ENCODE data around the gene PDP2. TPM values are rescaled to one million over a fixed set of nuclear protein-coding genes. Genes with fewer than 3 reads are reported as not detected.

PDP2 gene
- total and polyA plus RNA-seq, 10 of the 15 experiments (the other 5 are each of a cell fraction or from before 2014, with no cell fraction given), result 1.9 to 31.1 (median 6.2) TPM

DNA sequence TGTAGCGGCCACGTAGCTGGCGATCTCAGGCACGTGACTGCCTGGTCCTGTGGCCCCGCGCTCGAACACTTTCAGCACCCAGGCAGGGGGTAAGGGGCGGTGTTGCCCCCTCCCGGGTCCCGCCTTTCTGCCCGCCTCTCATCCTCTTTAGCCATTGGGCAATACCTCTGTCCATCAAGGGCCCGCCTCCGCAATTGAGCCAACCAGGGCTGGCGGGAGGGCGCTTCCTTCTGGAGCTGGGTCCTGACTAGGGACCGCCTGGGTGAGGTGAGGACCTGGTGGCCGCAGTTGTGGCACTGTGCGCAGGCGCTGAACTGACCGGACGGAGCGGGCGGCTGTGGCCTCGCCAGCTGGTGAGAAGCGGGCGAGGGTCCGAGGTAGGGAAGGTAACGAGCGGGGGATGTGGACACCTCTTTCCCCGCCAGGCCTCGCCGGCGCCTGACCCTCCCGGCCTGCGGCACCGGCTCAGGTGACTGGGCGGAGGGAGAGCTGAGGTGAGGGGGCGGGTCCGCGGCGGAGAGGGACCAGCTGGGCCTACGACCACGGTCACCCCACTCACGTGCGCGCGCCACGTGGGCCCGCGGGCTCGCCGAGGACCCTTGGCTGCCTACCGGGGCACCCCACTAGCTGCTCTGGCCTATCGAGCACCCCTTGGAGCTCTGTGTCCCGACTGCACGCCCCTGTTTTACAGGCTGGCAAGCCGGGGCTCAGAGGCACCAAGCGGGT is at the start of gene PDP2 (continued):
- TF ChIP-seq, protein P1, sequence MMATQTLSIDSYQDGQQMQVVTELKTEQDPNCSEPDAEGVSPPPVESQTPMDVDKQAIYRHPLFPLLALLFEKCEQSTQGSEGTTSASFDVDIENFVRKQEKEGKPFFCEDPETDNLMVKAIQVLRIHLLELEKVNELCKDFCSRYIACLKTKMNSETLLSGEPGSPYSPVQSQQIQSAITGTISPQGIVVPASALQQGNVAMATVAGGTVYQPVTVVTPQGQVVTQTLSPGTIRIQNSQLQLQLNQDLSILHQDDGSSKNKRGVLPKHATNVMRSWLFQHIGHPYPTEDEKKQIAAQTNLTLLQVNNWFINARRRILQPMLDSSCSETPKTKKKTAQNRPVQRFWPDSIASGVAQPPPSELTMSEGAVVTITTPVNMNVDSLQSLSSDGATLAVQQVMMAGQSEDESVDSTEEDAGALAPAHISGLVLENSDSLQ (IDR thresholded peaks at IDR 0.05), result peak; percentile 99
- TF ChIP-seq POU2F2 (IDR thresholded peaks at IDR 0.05; ENCODE audit: borderline replicate concordance, low read depth, low read length), result no peak
- no peak for TF ChIP-seq HCFC1 (IDR thresholded peaks at IDR 0.05; ENCODE audit: low read length)
- TF ChIP-seq CHD4 (IDR thresholded peaks at IDR 0.05), result no peak
- TF ChIP-seq NR2F1 (conservative IDR thresholded peaks at IDR 0.05), result peak; percentile 85
- TF ChIP-seq, protein P2, sequence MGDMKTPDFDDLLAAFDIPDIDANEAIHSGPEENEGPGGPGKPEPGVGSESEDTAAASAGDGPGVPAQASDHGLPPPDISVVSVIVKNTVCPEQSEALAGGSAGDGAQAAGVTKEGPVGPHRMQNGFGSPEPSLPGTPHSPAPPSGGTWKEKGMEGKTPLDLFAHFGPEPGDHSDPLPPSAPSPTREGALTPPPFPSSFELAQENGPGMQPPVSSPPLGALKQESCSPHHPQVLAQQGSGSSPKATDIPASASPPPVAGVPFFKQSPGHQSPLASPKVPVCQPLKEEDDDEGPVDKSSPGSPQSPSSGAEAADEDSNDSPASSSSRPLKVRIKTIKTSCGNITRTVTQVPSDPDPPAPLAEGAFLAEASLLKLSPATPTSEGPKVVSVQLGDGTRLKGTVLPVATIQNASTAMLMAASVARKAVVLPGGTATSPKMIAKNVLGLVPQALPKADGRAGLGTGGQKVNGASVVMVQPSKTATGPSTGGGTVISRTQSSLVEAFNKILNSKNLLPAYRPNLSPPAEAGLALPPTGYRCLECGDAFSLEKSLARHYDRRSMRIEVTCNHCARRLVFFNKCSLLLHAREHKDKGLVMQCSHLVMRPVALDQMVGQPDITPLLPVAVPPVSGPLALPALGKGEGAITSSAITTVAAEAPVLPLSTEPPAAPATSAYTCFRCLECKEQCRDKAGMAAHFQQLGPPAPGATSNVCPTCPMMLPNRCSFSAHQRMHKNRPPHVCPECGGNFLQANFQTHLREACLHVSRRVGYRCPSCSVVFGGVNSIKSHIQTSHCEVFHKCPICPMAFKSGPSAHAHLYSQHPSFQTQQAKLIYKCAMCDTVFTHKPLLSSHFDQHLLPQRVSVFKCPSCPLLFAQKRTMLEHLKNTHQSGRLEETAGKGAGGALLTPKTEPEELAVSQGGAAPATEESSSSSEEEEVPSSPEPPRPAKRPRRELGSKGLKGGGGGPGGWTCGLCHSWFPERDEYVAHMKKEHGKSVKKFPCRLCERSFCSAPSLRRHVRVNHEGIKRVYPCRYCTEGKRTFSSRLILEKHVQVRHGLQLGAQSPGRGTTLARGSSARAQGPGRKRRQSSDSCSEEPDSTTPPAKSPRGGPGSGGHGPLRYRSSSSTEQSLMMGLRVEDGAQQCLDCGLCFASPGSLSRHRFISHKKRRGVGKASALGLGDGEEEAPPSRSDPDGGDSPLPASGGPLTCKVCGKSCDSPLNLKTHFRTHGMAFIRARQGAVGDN (IDR thresholded peaks at IDR 0.05), result no peak; the same call in 1 of the 2 replicates
- no peak for TF ChIP-seq PAX8 (IDR thresholded peaks at IDR 0.05)
- TF ChIP-seq IKZF1 (conservative IDR thresholded peaks at IDR 0.05), result peak; percentile 85; the same call in 1 of the 2 replicates
- TF ChIP-seq EZH2 (IDR thresholded peaks at IDR 0.05; ENCODE audit: borderline replicate concordance, control insufficient read depth, low read depth, low read length), result no peak
- TF ChIP-seq MXI1 (IDR thresholded peaks at IDR 0.05; ENCODE audit: low read depth, low read length), result peak; percentile 84; the same call in 1 of the 2 replicates

Measured in GM12878 (cell line).